ENCODE results near the gene CYSRT1. TPM values are rescaled to one million over a fixed set of nuclear protein-coding genes. Genes with fewer than 3 reads are reported as not detected.

The CYSRT1 gene
- total and polyA plus RNA-seq, 3 donors from 2014 or later: 3.0 to 5.6 (median 3.7) TPM

DNA sequence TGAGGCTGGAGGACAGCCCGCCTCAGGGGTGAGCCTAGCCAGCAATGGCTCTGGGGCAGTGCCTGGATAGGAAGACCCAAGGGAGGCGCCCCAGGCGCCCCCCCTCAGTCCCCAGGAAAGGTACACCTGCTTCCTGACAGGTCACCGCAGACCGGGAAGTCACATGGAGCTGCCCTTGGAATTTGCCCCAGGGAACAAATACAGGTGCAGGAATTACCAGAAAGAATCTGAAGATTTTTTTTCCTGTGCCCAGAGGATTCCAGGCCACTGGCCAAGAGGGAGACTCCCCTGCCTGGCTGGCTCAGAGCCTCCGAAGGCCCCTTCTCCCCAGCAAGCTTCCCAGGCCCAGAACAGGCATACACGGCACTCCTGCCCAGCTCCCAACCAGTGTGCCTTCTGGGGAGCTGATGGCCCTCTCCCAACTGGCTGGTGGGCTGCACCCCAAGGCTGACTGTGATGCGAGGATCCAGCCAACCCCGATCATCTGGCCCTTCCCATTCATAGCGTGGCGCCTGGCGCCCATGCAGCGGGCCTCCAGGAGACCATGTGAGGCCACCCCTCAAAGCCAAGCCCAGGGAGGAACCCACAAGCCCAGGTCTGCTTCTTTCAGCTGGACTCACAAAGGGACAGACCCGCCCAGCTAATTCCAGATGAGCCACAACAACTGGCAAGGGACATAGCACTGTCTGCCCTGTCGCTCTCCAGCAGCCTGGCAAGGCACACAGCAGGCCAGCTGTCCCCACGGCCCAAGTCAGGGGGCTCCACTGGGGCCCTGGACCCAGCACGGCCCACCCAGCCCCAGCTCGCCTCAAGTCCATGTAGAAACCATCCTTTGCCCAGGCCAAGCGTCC, 26.7 kb upstream of the CYSRT1 start:
- intact Hi-C loops (cut with DNase I; ENCODE audit: low total_unique reads): no loop called here
- DNase-seq: no peak
- WGBS, 2 donors: 70 to 84% methylated on average over 7 to 19 of the region's 19 CpGs

DNA sequence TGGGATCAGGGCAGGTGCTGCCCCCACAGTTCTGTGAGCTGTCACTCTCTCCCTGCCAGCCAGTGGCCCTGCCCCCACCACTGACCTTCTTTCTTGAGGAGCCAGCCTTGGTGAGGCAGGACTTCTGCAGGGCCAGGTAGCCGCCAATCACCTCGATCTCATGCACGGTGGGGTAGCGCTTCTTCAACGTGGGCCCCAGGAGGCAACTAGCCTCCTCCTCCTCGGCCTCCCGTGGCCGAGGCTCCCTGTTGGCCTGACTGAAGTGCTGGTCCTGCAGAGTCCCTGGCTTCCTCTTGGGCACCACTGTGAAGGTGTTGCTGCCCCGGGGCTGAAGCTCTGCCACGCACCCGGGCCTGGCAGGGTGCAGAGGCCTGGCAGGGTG, 26.1 kb upstream of the CYSRT1 start:
- Histone ChIP-seq H3K36me3 (ENCODE audit: low read depth, missing control alignments) (no peaks in the 10 kb centered on the region), H3K9me3 (no peaks in the 10 kb centered on the region), H3K4me3 (no peak overlapping the region), H3K27me3 (no peaks in the 10 kb centered on the region), H3K27ac (no peak overlapping the region), H3K4me1 (peaks cover 40% of the 10 kb centered on the region)
- WGBS, 2 donors: 56% methylated on average over 11 of the region's 11 CpGs; no CpG with 5 or more reads in 1 of the 2 donors
- no peak for DNase-seq
- intact Hi-C loops (cut with DNase I; ENCODE audit: low total_unique reads): no loop called here
- no peak for TF ChIP-seq POLR2A (IDR thresholded peaks at IDR 0.05)
- TF ChIP-seq, protein P1, sequence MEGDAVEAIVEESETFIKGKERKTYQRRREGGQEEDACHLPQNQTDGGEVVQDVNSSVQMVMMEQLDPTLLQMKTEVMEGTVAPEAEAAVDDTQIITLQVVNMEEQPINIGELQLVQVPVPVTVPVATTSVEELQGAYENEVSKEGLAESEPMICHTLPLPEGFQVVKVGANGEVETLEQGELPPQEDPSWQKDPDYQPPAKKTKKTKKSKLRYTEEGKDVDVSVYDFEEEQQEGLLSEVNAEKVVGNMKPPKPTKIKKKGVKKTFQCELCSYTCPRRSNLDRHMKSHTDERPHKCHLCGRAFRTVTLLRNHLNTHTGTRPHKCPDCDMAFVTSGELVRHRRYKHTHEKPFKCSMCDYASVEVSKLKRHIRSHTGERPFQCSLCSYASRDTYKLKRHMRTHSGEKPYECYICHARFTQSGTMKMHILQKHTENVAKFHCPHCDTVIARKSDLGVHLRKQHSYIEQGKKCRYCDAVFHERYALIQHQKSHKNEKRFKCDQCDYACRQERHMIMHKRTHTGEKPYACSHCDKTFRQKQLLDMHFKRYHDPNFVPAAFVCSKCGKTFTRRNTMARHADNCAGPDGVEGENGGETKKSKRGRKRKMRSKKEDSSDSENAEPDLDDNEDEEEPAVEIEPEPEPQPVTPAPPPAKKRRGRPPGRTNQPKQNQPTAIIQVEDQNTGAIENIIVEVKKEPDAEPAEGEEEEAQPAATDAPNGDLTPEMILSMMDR (IDR thresholded peaks at IDR 0.05): no peak

More for the DNA sequence above, 26.7 kb upstream of the CYSRT1 start:
- Histone ChIP-seq H3K4me1 (peaks cover 36% of the 10 kb centered on the region), H3K9me3 (no peaks in the 10 kb centered on the region), H3K4me3 (no peak overlapping the region), H3K27me3 (no peaks in the 10 kb centered on the region), H3K36me3 (ENCODE audit: low read depth, missing control alignments) (no peaks in the 10 kb centered on the region), H3K27ac (no peak overlapping the region)
- TF ChIP-seq, protein P1 (IDR thresholded peaks at IDR 0.05): no peak
- no peak for TF ChIP-seq POLR2A (IDR thresholded peaks at IDR 0.05)

- H3K27ac ChIP-seq: no peak overlapping the region
- 2 to 8% methylated on average over 7 to 38 of the region's 51 CpGs for WGBS, 2 donors
- H3K9me3 ChIP-seq: no peaks in the 10 kb centered on the region
- no peaks in the 10 kb centered on the region for H3K36me3 ChIP-seq (ENCODE audit: low read depth, missing control alignments)
- TF ChIP-seq, protein P1 (IDR thresholded peaks at IDR 0.05): no peak
- no peak for TF ChIP-seq POLR2A (IDR thresholded peaks at IDR 0.05)
- H3K4me3 ChIP-seq: no peak overlapping the region
- peaks cover 46% of the 10 kb centered on the region for H3K4me1 ChIP-seq
- no peak for DNase-seq
- H3K27me3 ChIP-seq: no peaks in the 10 kb centered on the region
- intact Hi-C loops (cut with DNase I; ENCODE audit: low total_unique reads): no loop called here
Observed at GRCh38 chr9:137199411-137200121, 25.4 kb upstream of the CYSRT1 start.

DNA sequence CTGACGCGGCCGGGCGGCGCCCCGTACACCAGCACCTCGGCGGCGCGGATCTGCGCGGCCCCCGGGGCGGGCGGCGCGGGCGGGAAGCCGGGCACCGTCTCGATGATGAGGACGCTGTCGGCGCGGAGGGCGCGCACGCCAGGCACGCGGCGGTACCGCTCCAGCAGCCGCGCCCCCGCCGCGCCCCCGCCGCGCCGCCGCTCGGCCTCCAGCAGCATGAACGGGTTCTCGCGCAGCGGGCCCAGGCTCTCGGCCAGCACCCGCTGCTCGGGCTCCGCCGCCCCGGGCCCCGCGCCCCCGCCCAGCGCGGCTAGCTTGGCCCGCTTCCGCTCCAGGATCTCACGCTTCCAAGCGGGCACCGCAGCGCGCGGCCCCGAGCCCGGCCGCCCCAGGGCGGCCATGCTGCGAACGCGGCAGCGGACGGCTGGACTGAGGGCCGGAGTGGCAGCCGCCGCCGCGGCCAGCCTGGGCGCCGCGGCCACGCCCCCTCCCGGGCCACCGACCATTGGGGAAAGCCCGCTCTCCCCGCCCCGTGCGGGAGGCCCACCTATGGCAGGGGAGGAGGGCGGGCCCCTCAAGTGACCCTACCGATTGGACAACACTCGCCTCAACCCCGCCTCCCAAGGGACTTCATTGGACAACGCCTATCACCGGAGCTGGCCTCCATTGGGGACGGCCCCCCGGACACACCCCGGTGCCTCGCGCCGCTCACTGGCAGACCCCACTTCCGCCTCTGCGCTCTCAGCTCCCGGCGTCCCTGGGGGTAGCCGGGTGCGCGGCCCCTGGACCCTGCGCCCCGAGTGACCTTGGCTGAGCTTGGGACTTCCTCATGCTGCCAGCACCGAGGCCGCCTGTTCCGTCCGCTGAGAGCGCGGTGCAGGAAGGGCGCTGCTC, 24.4 kb upstream of the CYSRT1 start, which contains the start of gene TPRN:
Gene TPRN (minus strand): TSS at position 431 of the 894 bp plus-strand sequence. CDS start 30 bp downstream, at position 401.
- H3K27me3 ChIP-seq: no peaks in the 10 kb centered on the region
- H3K9me3 ChIP-seq: no peaks in the 10 kb centered on the region
- intact Hi-C loops (cut with DNase I; ENCODE audit: low total_unique reads): no loop called here
- H3K4me3 ChIP-seq: peak within 1 kb of the TSS; percentile 64 to 72
- peaks cover 52% of the 10 kb centered on the region for H3K4me1 ChIP-seq
- TF ChIP-seq, protein P1 (IDR thresholded peaks at IDR 0.05): peak in 1 of 3 experiments; percentile 1
- no peak for TF ChIP-seq POLR2A (IDR thresholded peaks at IDR 0.05)
- WGBS, 2 donors: 0% methylated on average over 34 of the region's 118 CpGs; no CpG with 5 or more reads in 1 of the 2 donors
- H3K36me3 ChIP-seq (ENCODE audit: low read depth, missing control alignments): no peaks in the 10 kb centered on the region
- peak within 1 kb of the TSS; percentile 55 to 71 for H3K27ac ChIP-seq
- DNase-seq: peak; percentile 100

Data from testis (tissue), 3 donors.